ENCODE data around the gene ZNF609. TPM values are rescaled to one million over a fixed set of nuclear protein-coding genes. Genes with fewer than 3 reads are reported as not detected.

ZNF609 gene
- total and polyA plus RNA-seq, 10 of the 15 experiments (the other 5 are each of a cell fraction or from before 2014, with no cell fraction given): 5.1 to 35.3 (median 13.6) TPM

GRCh38 chr15:64422697-64423096, 37.7 kb upstream of the ZNF609 start:
- Histone ChIP-seq H3K27me3 (replicated peaks in 1 of 2; ENCODE audit: control insufficient read depth in 2 of 2, insufficient read depth in 2 of 2, low read length in 1 of 2) (no peaks in the 10 kb centered on the region), H2AFZ (ENCODE audit: control insufficient read depth, low read depth, low read length) (no peak overlapping the region), H3K27ac (ENCODE audit: control insufficient read depth, insufficient read depth) (no peak overlapping the region), H3K9ac (ENCODE audit: control insufficient read depth, insufficient read depth, low read length) (no peak overlapping the region), H3K36me3 (ENCODE audit: control insufficient read depth in 2 of 2, insufficient read depth in 2 of 2, low read length in 1 of 2) (peaks cover 0 to 14% of the 10 kb centered on the region in 2 experiments; a peak in 3 of 4 replicates), H3K4me3 (no peak overlapping the region), H3K4me1 (ENCODE audit: control insufficient read depth, insufficient read depth, low read length) (peaks cover 14% of the 10 kb centered on the region), H4K20me1 (ENCODE audit: control insufficient read depth, insufficient read depth) (no peaks in the 10 kb centered on the region), H3K4me2 (ENCODE audit: control insufficient read depth, insufficient read depth) (no peak overlapping the region), H3K79me2 (ENCODE audit: control insufficient read depth, insufficient read depth, low read length) (no peaks in the 10 kb centered on the region), H3K9me3 (replicated peaks; ENCODE audit: control insufficient read depth, insufficient read depth, low read length) (no peaks in the 10 kb centered on the region)
- no peak for DNase-seq (ENCODE audit: low read depth, low spot score)
- ChIA-PET RAD21 (ENCODE audit: unreplicated experiment) (no interaction called here), SMC1A (ENCODE audit: uncharacterized antibody, unreplicated experiment) (no interaction called here), POLR2A (interaction anchor here (0.7 kb wide), 1 partner anchor 235 kb away, joined by 9 read pairs; no protein-coding TSS in a partner anchor), CTCF (interaction anchor here (0.7 kb wide), 1 partner anchor 229 kb away, joined by 3 read pairs; no protein-coding TSS in a partner anchor)
- ATAC-seq: no peak
- no peak for FAIRE-seq
- in situ Hi-C loops (cut with MboI): no loop called here
- no TSS peak for BruUV-seq (replicated peaks)
- intact Hi-C loops (cut with micrococcal nuclease; ENCODE audit: unreplicated experiment): loop anchor here (10.0 kb wide), 1 partner anchor 212 kb away; no protein-coding TSS in a partner anchor
- 100% methylated on average over 2 of the region's 2 CpGs for WGBS (ENCODE audit: insufficient coverage, insufficient replicate concordance, low lambda C conversion rate, missing lambda C conversion rate)
- TF ChIP-seq BCL11A (IDR thresholded peaks at IDR 0.05; ENCODE audit: low read depth, low read length) (no peak), STAT1 (conservative IDR thresholded peaks at IDR 0.05) (no peak), SMAD5 (IDR thresholded peaks at IDR 0.05; ENCODE audit: low read depth) (no peak), BCL3 (IDR thresholded peaks at IDR 0.05; ENCODE audit: borderline replicate concordance, insufficient read depth, low read depth, low read length, poor library complexity, severe bottlenecking) (no peak), REST (IDR thresholded peaks at IDR 0.05; ENCODE audit: low read depth, low read length) (no peak), KDM1A (IDR thresholded peaks at IDR 0.05; ENCODE audit: borderline replicate concordance) (no peak), CBFB (IDR thresholded peaks at IDR 0.05; ENCODE audit: low read depth) (no peak), TAF1 (IDR thresholded peaks at IDR 0.05; ENCODE audit: borderline replicate concordance, low read depth, low read length) (no peak), NR2C2 (IDR thresholded peaks at IDR 0.05; ENCODE audit: borderline replicate concordance, control insufficient read depth, insufficient read length, low read depth) (no peak), SRF (IDR thresholded peaks at IDR 0.05; ENCODE audit: low read depth in 2 of 2, low read length in 2 of 2) (no peak), NFXL1 (IDR thresholded peaks at IDR 0.05; ENCODE audit: borderline replicate concordance) (no peak), NRF1 (conservative IDR thresholded peaks at IDR 0.05; ENCODE audit: low read depth, low read length) (no peak), HDAC2 (IDR thresholded peaks at IDR 0.05) (no peak), NKRF (conservative IDR thresholded peaks at IDR 0.05) (no peak), SUZ12 (IDR thresholded peaks at IDR 0.05; ENCODE audit: unreplicated experiment) (no peak), RAD21 (IDR thresholded peaks at IDR 0.05; ENCODE audit: insufficient read depth, low read depth, low read length) (no peak), MTA3 (IDR thresholded peaks at IDR 0.05; ENCODE audit: borderline replicate concordance, low read length) (no peak)
- TF ChIP-seq, protein P1, sequence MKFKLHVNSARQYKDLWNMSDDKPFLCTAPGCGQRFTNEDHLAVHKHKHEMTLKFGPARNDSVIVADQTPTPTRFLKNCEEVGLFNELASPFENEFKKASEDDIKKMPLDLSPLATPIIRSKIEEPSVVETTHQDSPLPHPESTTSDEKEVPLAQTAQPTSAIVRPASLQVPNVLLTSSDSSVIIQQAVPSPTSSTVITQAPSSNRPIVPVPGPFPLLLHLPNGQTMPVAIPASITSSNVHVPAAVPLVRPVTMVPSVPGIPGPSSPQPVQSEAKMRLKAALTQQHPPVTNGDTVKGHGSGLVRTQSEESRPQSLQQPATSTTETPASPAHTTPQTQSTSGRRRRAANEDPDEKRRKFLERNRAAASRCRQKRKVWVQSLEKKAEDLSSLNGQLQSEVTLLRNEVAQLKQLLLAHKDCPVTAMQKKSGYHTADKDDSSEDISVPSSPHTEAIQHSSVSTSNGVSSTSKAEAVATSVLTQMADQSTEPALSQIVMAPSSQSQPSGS (IDR thresholded peaks at IDR 0.05; ENCODE audit: low read length): no peak
